SK-N-SH (cell line): Measurements from ENCODE around the gene TEX264.

Source experiments
- EZH2phosphoT487 ChIP-seq: fragments of 200-600 bp; sonication (generic); IDR thresholded peaks from 2 replicates; pipeline ENCODE4 v1.6.1; 2017; ENCODE audit warnings: low read depth, mixed run types, mild to moderate bottlenecking, antibody characterized with exemption, moderate library complexity, borderline replicate concordance
- POLR2AphosphoS5 ChIP-seq: IDR thresholded peaks from 2 replicates; pipeline ENCODE4 v1.6.1; 2012; ENCODE audit warnings: low read depth, low read length
- RAD21 ChIP-seq: IDR thresholded peaks from 2 replicates; pipeline ENCODE4 v1.6.1; 2012; ENCODE audit warnings: mild to moderate bottlenecking, low read length
- YY1 ChIP-seq: IDR thresholded peaks from 2 replicates; pipeline ENCODE4 v1.4.0; 2012; ENCODE audit warnings: low read depth, mild to moderate bottlenecking
- TF ChIP-seq, protein P1 (sequence below): fragments of 200-600 bp; sonication (generic); IDR thresholded peaks from 2 replicates; pipeline ENCODE4 v1.6.1; 2017; ENCODE audit warnings: antibody characterized with exemption, mild to moderate bottlenecking, moderate library complexity

DNA sequence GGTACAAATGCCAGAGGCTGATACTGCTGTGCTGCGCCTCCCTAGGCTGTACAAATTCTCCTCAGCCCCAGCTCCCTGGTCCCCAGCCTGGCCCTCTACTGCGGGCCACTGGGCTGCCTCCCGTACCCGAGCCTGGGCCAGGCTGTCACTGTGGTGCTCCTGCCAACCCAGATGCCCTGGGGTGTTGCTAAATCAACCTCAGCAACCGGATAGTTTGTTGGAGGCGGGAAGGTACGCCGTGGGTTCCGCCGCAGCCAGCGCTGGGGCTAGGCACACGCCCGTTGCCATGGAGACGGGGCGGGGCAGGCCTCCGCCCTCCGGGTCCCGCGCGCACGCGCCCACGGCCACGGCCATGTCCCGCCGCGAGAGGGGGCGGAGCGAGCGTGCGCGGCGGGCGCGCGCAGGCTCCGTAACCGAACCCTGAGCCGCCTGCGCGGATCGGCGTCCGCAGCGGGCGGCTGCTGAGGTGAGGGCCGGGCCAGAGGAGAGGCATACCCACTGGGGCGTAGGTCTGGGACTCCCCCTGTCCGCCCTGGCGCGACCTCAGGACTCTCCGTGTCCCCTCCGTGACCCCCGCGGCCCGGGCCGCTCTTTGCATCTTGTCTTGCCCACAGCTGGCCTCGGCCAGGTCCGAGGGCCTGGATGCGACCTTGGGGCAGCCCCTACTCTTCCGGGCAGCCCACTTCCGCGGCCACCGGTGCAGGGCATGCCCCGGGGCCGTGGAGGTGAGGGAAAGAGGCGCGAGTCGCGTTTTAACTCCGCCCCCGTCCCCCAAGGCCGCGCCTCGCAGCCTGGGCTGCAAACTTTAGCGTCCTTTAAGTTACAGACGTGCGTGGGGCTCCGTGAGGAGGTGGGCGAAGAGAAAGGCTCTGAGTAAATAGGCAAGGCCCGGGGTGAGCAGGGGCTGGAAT, at the start of gene TEX264:
- TF ChIP-seq, protein P1, sequence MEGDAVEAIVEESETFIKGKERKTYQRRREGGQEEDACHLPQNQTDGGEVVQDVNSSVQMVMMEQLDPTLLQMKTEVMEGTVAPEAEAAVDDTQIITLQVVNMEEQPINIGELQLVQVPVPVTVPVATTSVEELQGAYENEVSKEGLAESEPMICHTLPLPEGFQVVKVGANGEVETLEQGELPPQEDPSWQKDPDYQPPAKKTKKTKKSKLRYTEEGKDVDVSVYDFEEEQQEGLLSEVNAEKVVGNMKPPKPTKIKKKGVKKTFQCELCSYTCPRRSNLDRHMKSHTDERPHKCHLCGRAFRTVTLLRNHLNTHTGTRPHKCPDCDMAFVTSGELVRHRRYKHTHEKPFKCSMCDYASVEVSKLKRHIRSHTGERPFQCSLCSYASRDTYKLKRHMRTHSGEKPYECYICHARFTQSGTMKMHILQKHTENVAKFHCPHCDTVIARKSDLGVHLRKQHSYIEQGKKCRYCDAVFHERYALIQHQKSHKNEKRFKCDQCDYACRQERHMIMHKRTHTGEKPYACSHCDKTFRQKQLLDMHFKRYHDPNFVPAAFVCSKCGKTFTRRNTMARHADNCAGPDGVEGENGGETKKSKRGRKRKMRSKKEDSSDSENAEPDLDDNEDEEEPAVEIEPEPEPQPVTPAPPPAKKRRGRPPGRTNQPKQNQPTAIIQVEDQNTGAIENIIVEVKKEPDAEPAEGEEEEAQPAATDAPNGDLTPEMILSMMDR: no peak
- TF ChIP-seq EZH2phosphoT487: no peak
- TF ChIP-seq RAD21: no peak
- peak; percentile 89 for TF ChIP-seq POLR2AphosphoS5
- TF ChIP-seq YY1: no peak
